HepG2 (cell line): ENCODE measurements around the gene LGALS14. TPM values are rescaled to one million over a fixed set of nuclear protein-coding genes. Genes with fewer than 3 reads are reported as not detected.

ENCODE experiments used
- ATAC-seq: fragments of 200-7000 bp; cut with Tn5 transposase; 3 replicates; pipeline ENCODE4 v1.9.1; 2020; ENCODE audit warnings: mild to moderate bottlenecking, moderate library complexity
- BruUV-seq: library from RNA; stranded (reverse); fragments of 400-500 nt; replicated peaks from 2 replicates; lab custom pipeline; 2021; lab: Mats Ljungman, UMichigan
- CTCF ChIA-PET: fragments of 300-600 bp; formaldehyde crosslinking; extraction: SDS; loops from one replicate; lab custom pipeline; 2021; ENCODE audit warnings: low total read pairs, inconsistent platforms, low intra/inter-chr PET ratio; lab: Yijun Ruan, JAX
- POLR2A ChIA-PET: fragments of 350-600 bp; sonication (Branson Sonifier 250); formaldehyde crosslinking; loops from one replicate; lab custom pipeline; 2020; ENCODE audit warnings: antibody characterized with exemption, inconsistent platforms; lab: Yijun Ruan, JAX
- DNase-seq: peaks from one replicate; pipeline ENCODE4 v3.0.0-alpha.2; 2015; ENCODE audit warnings: low spot score
- FAIRE-seq: peaks from 3 replicates; lab custom pipeline; 2011; peaks lifted over from hg19 to GRCh38; lab: Jason Lieb, UNC
- H2AFZ ChIP-seq: one replicate; pipeline ENCODE4 v1.6.1; 2011; ENCODE audit warnings: low read length, inconsistent platforms
- H3K27ac ChIP-seq: fragments of 300-600 bp; 3 replicates; pipeline ENCODE4 v1.8.0; 2011; ENCODE audit warnings: mixed run types, mild to moderate bottlenecking, mixed read lengths, low read length, inconsistent platforms; ENCODE audit not compliant: insufficient read depth; ENCODE audit errors: extremely low read length
- H3K27me3 ChIP-seq, 2 experiments: fragments of 200-600 bp in 1 of 2; 2 replicates in 1 of 2; 3 replicates in 1 of 2; pipeline versions ENCODE4 v1.6.0 to v1.8.0; 2011; ENCODE audit warnings: low read length in 2 of 2, mild to moderate bottlenecking in 2 of 2, moderate library complexity in 2 of 2, inconsistent platforms in 1 of 2; ENCODE audit not compliant: insufficient read depth in 2 of 2, control insufficient read depth in 1 of 2
- H3K36me3 ChIP-seq, 2 experiments: fragments of 200-600 bp in 1 of 2; replicated peaks in 1 of 2; 2 replicates in 1 of 2; 3 replicates in 1 of 2; pipeline versions ENCODE4 v1.5.1 to v1.8.0; 2011; ENCODE audit warnings: low read length in 2 of 2, inconsistent platforms in 1 of 2; ENCODE audit not compliant: insufficient read depth in 2 of 2, control insufficient read depth in 1 of 2
- H3K4me1 ChIP-seq: 2 replicates; pipeline ENCODE4 v1.5.1; 2012; ENCODE audit warnings: low read length, inconsistent platforms; ENCODE audit not compliant: insufficient read depth
- H3K4me2 ChIP-seq: 2 replicates; pipeline ENCODE4 v1.6.0; 2011; ENCODE audit warnings: low read depth, low read length, inconsistent platforms
- H3K4me3 ChIP-seq, 3 experiments: fragments of 200-600 bp in 1 of 3; sonication (generic), shearing (Covaris generic) in 1 of 3; replicated peaks in 1 of 3; 2 replicates each; pipeline ENCODE4 v1.5.1; 2011 to 2016; ENCODE audit warnings: low read length in 3 of 3, inconsistent platforms in 2 of 3, low read depth in 2 of 3, mild to moderate bottlenecking in 2 of 3, control low read depth in 1 of 3, mixed read lengths in 1 of 3; ENCODE audit not compliant: insufficient read depth in 1 of 3
- H3K79me2 ChIP-seq: one replicate; pipeline ENCODE4 v1.6.1; 2011; ENCODE audit warnings: low read length, inconsistent platforms; ENCODE audit not compliant: insufficient read depth
- H3K9ac ChIP-seq: 2 replicates; pipeline ENCODE4 v1.6.0; 2011; ENCODE audit warnings: mild to moderate bottlenecking, low read depth, low read length, inconsistent platforms; ENCODE audit not compliant: insufficient read depth
- H3K9me3 ChIP-seq: 2 replicates; pipeline ENCODE4 v1.5.1; 2012; ENCODE audit warnings: mild to moderate bottlenecking, low read length
- H4K20me1 ChIP-seq: 2 replicates; pipeline ENCODE4 v1.6.0; 2011; ENCODE audit warnings: inconsistent platforms, mild to moderate bottlenecking, low read length, moderate library complexity; ENCODE audit not compliant: insufficient read depth
- FOXJ3 ChIP-seq: sonication (generic); formaldehyde crosslinking; IDR thresholded peaks from 2 replicates; pipeline ENCODE4 v1.4.0; 2020; ENCODE audit warnings: missing genetic modification reagents, mild to moderate bottlenecking, borderline replicate concordance
- HES4 ChIP-seq: sonication (generic); formaldehyde crosslinking; IDR thresholded peaks from 2 replicates; pipeline ENCODE4 v1.9.0; 2021; ENCODE audit warnings: mild to moderate bottlenecking, missing genetic modification reagents, borderline replicate concordance
- JUNB ChIP-seq: sonication (generic); formaldehyde crosslinking; IDR thresholded peaks from 2 replicates; pipeline ENCODE4 v1.8.0; 2022; ENCODE audit warnings: missing genetic modification reagents, mild to moderate bottlenecking, borderline replicate concordance
- ZNF546 ChIP-seq: sonication (generic); formaldehyde crosslinking; conservative IDR thresholded peaks from 2 replicates; pipeline ENCODE4 v1.8.1; 2023; ENCODE audit warnings: mild to moderate bottlenecking, missing genetic modification reagents
- ZNF572 ChIP-seq: sonication (generic); formaldehyde crosslinking; IDR thresholded peaks from 2 replicates; pipeline ENCODE4 v1.5.1; 2020; ENCODE audit warnings: mild to moderate bottlenecking, missing genetic modification reagents
- ZNF713 ChIP-seq: sonication (generic); formaldehyde crosslinking; IDR thresholded peaks from 2 replicates; pipeline ENCODE4 v1.4.0; 2020; ENCODE audit warnings: mild to moderate bottlenecking, missing genetic modification reagents
- ZNF883 ChIP-seq: sonication (generic); formaldehyde crosslinking; IDR thresholded peaks from 2 replicates; pipeline ENCODE4 v1.5.1; 2020; ENCODE audit warnings: mild to moderate bottlenecking, missing genetic modification reagents; ENCODE audit errors: not compliant biosample characterization
- WGBS: methylation state at CpG from one replicate; pipeline ENCODE4 v1.1.6; 2017; ENCODE audit warnings: low lambda C conversion rate; 5-methylcytosine and 5-hydroxymethylcytosine counted together
- in situ Hi-C: cut with HindIII; loops from 2 replicates; pipeline ENCODE4 v1.10.0; 2017; ENCODE audit warnings: low pct_unique_long_range_greater_than_20kb; ENCODE audit not compliant: extremely low pct_ligation_motif_present
- intact Hi-C: fragments of 100-400 bp; cut with micrococcal nuclease; formaldehyde crosslinking; loops from one replicate; pipeline ENCODE4 v1.10.0; 2022; ENCODE audit not compliant: unreplicated experiment
- polyA plus RNA-seq, 8 experiments: library from polyadenylated mRNA; depleted of rRNA in 3 of 8; stranded (reverse) in 7 of 8; unstranded in 1 of 8; fragments of >200 nt; fragmentation: Illumina TruSeq in 4 of 8; extraction: Trizol in 4 of 8; gene quantifications; 2 replicates each; pipeline versions ENCODE4 v1.2.1 to v1.2.3, GENCODE V29; 2011 to 2016; ENCODE audit warnings: low read depth in 4 of 8, missing spikeins in 1 of 8, mixed read lengths in 1 of 8; ENCODE audit not compliant: insufficient read depth in 1 of 8
- total RNA-seq, 5 experiments: library from RNA; depleted of rRNA; stranded (reverse); fragments of >200 nt; fragmentation: Illumina TruSeq; extraction: Trizol; gene quantifications; 2 replicates each; pipeline ENCODE4 v1.2.3, GENCODE V29; 2016; ENCODE audit warnings: low read depth in 1 of 5
- TF ChIP-seq, protein P1 (sequence below): sonication (generic); formaldehyde crosslinking; IDR thresholded peaks from 2 replicates; pipeline ENCODE4 v1.8.0; 2022; ENCODE audit warnings: low read depth, missing genetic modification reagents

LGALS14 gene
- total and polyA plus RNA-seq, 2 of the 13 experiments (the other 11 are each of a cell fraction or from before 2014, with no cell fraction given), result not detected

DNA sequence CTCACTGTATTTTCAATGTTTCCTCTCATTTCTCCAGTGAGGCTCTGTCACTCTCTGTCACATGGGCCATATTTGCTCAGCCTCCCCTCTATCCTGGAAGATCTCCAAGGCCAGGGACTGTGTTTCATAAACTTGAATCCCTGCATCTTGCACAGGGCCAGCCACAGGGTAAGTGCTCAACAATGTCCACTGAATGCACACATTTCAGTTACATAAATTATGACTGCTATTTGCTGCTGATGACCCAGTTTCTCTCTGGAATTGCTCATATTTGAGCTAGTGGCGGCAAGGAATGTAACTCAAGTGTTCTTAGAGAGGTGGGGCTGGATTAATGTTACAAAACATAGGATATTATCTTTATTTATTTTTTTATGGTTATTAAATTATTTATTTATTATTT lies 27.4 kb downstream of the LGALS14 start:
- Histone ChIP-seq H3K79me2 (no peaks in the 10 kb centered on the region), H3K27me3 (peaks cover 0 to 3% of the 10 kb centered on the region in 2 experiments; a peak in 2 of 5 replicates), H3K27ac (no peak overlapping the region), H3K4me3 (no peak overlapping the region)
- DNase-seq, result no peak
- BruUV-seq, result no TSS peak
- POLR2A ChIA-PET, result no interaction called here
- TF ChIP-seq JUNB (CRISPR knock-in tag), result no peak
- TF ChIP-seq, protein P1, sequence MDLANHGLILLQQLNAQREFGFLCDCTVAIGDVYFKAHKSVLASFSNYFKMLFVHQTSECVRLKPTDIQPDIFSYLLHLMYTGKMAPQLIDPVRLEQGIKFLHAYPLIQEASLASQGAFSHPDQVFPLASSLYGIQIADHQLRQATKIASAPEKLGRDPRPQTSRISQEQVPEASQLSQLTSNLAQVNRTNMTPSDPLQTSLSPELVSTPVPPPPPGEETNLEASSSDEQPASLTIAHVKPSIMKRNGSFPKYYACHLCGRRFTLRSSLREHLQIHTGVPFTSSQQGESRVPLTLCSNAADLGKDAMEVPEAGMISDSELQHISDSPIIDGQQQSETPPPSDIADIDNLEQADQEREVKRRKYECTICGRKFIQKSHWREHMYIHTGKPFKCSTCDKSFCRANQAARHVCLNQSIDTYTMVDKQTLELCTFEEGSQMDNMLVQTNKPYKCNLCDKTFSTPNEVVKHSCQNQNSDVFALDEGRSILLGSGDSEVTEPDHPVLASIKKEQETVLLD (CRISPR knock-in tag), result no peak
- no peak for TF ChIP-seq ZNF572 (CRISPR knock-in tag)
- TF ChIP-seq ZNF546, result no peak
- TF ChIP-seq ZNF883 (CRISPR knock-in tag), result no peak
- TF ChIP-seq HES4 (CRISPR knock-in tag), result no peak
- TF ChIP-seq FOXJ3 (CRISPR knock-in tag), result no peak
- no peak for TF ChIP-seq ZNF713 (CRISPR knock-in tag)
- TF ChIP-seq, all 625 proteins: peak for 0
- Histone ChIP-seq H3K4me1 (no peaks in the 10 kb centered on the region), H2AFZ (no peak overlapping the region), H3K36me3 (no peaks in the 10 kb centered on the region), H3K4me2 (no peak overlapping the region), H4K20me1 (no peaks in the 10 kb centered on the region), H3K9me3 (no peaks in the 10 kb centered on the region), H3K9ac (no peak overlapping the region)
- intact Hi-C loops, result no loop called here
- FAIRE-seq, result no peak
- CTCF ChIA-PET, result no interaction called here
- no peak for ATAC-seq
- 62% methylated on average over 1 of the region's 1 CpG for WGBS
- in situ Hi-C loops, result no loop called here
